Inferior parietal cortex (tissue), 1 donor: ENCODE measurements around the gene LRRTM3.

ENCODE experiments used
- DNase-seq: peaks from one replicate; pipeline ENCODE4 v3.0.0-alpha.2; 2016; ENCODE audit errors: extremely low spot score

The LRRTM3 gene

DNA sequence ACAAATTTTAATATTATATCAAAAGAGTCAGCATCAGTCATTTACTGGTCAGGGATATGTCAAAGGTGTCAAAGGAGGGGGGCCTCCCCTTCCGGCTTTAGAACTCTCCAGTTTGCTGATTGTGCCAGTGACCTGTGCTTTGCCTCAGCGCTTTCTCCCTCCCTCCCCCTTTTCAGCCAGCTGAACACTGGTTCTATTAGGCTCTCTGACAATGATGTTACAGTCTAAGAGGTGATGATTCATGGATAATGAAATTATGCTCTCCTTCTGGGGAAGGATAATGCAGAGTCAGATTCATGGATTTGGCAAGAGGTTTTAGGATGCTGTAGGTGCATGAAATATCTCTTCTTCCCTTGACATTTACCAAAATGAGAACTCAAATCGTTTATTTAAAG is 6.1 kb downstream of the LRRTM3 start:
- peak; percentile 74 for DNase-seq

DNA sequence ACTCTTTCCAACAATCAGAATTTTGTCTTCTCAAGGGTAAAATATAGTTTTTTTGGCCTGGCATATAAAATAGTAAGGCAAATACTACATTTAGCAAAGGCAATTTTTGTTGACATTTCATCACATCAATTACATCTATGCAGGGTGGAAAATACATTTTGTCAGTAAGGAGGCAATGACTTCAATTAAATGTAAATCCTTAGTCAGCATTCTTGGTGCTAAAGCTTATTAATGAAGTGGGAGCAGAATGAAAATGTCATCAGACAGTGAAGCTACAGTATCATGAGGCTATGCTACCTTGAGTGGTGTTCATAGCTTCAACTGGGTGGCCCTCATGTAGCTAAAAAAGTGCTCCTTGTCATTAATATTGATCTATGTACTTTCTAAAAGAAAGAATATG is 8.9 kb downstream of the LRRTM3 start:
- DNase-seq: no peak

DNA sequence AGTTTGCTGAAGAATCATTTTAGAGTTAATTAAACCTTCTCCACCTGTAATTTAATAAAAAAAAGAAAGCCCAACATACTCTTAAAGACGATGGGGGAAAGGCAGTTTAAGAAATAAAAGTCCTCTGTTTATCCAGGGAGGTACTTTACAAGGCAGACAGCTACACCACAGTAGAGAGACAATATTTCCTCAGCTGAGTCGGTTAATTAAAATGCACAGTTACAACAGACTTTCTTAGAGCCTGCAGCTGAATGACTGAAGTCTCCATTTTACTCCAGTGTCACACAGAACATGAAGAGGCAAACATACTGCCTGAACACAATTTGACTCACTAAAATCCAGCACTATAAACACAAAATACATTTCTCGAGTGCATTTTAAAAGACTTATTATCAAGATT is 15.1 kb downstream of the LRRTM3 start:
- DNase-seq: peak; percentile 40

DNA sequence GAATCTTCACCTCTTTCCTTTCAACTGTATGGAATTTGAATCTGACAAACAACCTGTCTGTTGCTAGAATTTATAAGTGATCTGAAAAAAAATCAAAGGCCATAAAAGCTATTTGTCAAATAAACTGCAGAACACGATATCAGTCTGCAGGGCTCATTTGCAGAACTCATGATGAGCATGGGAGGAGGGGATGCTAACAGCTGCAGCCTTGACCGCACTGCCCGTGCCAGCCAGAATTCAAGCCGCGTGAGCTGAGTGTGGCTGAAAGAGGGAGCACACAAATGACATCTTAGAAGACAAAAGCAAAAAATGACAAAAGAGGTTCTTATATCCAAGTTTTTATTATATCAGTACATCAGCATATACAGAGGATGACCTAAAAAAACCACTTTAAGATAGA is 15.7 kb downstream of the LRRTM3 start:
- DNase-seq: peak; percentile 77

DNA sequence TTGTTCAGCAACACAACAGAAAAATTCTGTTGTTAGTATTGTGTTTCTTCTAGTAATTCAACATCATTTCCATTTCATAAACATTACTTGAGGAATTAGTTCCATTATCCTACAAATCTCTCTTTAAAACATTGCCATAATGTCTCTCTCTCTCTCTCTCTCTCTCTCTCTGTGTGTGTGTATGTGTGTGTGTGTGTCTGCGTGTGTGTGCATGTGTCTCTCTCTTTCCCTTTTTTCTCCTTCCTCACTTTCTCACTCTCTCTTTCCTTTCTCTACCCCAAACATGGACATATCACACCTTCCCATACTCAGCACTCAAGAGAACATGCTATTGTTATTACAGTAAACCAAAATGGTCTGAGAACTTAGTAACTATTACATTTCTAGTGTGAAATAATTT is 16.6 kb downstream of the LRRTM3 start:
- DNase-seq: no peak

DNA sequence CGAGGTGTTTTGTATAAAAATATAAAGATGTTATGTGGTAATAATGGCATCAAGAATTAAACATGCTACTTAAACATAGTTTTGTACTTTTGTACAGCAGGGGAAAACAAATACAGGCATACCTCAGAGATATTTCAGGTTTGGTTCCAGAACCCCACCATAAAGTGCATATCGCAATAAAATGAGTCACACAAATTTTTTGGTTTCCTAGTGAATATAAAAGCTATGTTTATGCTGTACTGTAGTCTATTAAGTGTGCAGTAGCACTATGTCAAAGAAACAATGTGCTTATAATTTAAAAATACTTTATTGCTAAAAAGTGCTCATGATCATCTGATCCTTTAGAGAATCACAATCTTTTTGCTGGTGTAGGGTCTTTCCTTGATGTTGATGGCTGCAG is 17.8 kb downstream of the LRRTM3 start:
- no peak for DNase-seq

DNA sequence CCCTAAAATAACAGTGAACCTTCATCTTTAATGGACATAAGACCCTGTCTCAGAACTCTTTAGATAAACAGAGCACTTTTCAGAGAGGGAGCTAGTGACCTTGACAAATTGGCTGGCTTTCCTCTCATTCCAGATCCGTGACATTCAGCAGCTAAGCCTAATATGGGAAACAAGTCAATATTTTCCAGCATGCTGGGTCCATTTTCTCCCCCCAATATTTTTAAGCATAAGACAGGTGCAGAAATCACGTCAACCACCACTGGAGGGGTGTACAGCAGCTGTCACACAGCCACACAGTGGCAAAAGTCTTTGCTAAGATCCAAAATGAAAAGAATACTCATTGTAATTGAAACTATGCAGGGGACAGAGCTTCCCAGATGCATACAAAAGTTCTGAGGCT is 26.1 kb downstream of the LRRTM3 start:
- no peak for DNase-seq

DNA sequence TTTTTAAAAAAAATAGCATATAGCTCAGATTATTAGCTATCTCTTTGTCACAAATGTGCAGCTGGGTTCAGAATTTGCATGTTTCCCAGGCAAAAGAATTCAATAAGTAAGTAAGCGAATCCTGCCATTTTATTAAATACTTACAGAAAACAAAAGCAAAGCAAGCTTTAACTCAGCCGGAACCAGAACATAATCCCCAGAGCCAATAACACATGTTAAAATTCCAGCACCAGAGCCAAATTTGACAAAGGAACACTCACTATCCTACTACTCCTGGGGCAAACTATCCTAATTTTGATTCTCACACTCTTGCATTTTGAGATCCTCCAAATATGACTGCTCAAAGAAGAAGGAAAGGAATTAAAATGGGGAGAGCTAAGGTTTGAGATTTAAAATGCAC is 32.6 kb downstream of the LRRTM3 start:
- no peak for DNase-seq

DNA sequence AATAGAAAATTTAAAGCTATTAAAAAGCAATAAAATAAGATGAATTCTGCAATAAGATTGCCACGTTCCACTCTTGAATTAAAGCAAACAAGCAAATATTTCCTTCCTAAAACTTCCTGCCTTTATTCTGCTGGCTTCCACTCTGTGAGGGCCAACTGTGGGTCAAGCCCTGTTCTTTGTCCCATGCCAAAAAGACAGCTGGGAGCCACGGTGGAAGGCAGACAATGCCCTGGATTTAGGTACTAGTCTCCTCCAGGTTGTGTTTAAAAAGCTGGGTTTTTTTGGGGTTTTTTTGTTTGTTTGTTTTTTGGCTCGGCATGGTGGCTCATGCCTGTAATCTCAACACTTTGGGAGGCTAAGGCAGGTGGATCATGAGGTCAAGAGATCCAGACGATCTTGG is 39.1 kb downstream of the LRRTM3 start:
- DNase-seq: no peak

DNA sequence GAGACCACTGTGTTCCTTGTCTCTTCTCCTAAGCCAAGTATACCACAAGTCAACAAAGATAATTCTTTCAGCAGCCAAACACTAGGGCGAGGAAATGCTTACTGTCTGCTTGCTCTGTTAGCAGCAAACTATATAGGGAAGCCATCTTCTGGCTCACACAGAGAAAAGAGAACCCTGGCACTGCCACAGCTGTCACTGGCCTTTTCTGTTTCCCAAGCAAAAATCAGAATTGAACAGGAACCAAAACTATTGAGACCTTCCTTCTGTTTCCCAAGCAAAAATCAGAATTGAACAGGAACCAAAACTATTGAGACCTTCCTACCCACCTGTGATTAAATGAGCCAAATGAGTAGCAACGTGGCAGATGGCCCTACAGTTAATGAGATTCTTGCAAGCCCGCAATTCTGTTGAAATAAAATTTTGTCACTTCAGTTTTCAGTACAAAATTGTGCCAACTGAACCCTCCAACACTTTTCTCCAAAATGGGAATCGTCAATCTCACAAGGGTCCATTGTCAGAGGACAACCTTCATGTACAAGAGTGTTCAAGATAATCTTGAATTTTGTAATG is 54.5 kb downstream of the LRRTM3 start:
- no peak for DNase-seq

DNA sequence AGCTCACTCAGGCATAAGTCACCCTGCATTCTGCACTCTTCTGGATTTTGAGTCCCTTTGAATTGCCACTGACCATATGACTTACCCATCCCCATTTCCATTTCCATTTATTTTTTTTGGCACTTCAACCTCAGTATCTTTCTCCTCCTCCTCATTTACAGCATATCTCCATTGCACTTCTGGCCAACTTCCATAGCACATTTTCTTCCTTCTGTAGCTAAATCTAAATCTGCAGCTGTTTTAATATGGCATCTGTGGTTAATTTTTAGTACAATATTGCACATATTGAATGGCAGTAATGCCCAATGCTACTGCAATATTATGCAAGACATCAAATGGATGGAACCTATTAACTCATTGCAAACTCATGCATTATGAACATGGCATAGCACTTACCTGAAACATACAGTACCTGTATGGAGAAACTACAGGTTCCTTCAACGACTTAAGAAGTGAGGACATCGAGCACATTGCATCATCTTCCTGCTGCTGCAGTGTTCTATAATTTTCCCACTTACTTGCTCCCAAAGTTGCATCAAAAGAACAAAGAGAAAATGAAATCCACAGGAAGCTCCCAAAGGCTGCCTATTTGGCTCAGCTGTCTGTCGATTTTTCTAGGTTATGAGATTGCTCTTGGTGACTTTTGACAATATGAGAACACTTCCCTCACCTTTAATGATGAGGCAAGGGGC is 55.7 kb downstream of the LRRTM3 start:
- peak; percentile 44 for DNase-seq

DNA sequence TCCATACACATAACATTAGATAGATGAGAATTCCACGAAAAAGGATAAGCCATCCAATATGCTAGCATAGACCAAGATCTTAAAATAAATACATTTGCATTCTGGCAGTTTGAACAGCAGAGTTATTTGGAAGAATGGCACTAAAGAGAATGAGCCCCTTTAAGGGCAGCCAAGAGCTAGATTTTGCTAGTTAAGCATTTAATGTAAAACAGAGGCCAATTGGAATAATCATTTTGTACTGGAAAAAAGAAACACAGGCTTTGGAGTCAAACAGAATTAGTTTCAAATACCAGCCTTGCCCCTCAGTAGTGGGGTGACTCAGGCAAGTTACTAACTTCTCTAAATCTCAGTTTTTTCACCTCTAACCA is 56.2 kb downstream of the LRRTM3 start:
- no peak for DNase-seq

DNA sequence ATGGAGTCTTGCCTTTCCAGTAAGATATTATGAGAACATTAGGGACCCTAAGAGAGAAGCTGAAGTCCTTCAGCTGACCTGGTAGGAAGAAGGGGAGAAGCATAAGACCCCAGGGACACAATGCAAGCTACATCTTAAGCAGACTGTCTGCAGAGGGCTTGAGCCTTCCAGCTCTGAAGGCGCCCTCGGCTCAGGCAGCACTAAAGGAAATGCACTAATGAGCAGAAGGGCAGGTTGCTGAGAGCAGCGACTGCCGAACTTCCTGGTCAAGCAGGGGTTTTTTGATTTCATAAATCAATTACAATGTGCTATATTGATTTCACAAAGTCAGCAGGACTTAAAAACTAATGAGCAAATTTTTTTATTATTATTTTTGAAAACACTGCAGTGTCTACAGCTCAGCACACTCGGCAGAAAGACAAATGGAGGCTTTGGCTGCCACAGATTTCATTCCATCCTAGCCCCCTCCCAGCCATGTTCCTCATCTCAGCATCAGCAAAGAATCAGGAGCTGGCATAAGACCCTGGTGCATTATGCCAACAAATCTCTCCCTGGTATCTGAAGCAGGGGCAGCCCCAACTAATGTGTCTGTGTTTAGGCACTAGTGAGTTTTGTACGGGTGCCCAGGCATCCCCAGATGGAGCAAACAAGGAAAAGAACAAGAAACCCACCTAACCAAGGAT is 57.1 kb downstream of the LRRTM3 start:
- no peak for DNase-seq

DNA sequence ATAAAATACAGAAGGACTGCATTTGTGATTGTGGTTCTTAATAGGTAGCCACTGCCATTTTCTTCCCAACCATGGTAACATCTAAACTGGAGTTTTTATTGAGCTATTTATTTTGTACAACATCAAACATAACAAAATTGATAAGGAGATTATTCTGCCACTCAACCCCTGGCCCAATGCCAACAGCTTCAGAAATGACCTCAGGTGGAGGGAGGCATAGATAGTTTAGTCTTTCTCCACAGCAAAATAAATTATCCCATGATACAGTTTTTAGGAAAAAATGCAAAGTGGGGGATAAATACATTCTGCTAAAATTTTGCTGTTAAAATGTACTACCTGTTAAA is 57.6 kb downstream of the LRRTM3 start:
- no peak for DNase-seq

DNA sequence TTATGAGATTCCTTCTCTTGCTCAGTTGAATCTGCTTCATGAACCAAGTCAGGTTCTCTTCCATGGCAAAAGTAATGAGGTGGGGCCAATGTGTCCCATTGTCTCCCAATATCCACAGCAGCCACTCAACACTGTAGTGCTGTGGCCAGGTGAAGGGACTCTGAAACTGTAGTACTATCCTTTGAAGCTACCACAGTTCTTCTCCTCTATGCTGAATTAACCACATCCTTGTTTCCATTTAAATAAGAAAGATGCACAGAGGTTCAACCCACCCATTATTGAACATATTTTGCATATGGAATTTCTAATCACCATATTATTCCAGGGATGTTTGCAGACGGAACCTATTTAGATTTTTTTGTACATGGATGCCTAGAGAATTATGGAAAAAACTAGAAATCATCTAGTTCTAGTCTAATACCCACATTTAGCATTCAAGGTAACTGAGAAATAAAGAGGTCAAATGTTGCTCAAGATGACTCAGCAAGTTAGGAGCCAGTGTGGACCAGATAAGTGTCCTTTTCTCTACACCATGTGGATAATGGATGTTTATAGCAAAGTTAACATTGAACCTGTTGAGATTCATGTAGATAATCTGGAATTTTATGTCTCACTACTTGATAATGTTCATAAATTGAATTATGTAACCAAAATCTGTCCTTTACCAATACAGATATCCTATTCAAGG is 64.5 kb downstream of the LRRTM3 start:
- no peak for DNase-seq

DNA sequence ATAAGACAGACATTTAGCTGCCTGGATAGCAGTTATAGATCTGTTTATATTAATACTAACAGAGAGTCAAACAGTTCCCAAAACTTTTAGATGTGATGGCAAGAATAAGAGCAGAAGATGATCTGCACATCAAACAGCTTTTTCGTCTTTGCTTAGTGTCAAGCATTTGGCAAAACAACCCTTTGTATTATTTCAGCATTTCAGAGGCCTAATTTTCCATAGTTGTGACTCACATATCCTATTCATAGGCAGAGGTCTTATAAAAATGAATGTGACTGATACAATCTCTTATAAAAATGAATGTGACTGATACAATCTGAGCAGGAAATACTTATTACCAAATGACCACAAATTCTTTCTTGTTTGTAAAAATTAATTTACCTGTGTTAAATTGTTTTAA is 71.2 kb downstream of the LRRTM3 start:
- DNase-seq: no peak

DNA sequence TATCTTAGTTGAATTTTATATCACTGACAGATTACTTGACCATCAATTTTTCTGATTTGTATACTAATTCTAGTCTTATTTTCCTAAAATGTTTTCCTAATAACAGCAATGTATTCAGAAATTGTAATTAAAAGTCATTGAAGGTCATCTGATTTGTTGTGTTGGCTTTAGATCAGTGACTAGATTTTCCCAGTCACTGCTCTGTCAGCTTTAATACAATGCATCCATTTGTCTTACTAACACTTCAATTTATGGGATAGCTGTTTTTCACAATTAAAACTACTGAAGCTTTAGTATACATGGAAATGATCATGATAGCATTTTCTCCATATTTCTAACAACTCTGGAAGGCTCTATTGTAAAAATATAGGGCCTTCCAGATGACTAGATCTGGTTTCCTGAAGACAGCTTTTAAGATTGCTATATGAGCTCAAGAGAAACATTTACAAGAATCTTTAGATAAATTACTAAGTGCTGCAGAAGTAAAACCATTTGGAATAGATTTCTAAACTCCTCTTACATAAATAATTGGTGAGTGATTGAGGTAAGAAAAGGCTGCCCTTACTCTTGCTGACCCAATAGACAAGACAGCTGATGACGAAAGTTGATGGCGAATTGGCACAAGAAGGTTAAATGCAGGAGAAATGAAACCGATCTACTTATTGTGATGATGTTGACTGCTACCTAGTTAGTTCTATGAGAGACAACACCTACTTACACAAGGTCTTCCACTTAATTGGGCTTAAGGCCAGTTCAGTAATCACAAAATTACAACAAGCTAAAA is 74.1 kb downstream of the LRRTM3 start:
- DNase-seq: no peak

DNA sequence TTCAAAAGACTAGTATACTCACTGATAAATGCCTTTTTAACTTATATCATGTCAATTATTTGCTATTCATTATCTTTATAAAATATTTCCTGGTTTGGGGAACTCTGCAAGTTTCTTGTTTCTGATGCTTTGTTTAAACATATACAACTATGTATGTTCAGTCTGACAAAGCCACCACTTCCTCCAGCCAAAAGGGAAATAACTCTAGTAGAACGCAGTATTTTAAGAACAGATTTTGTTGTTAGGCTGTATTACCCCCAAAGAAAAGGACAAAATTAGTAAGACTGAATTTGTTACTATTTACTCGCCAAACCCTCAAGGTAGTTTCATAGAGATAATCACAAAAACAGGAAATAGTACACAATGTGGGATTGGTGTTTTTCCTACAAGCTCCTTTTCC is 78.9 kb downstream of the LRRTM3 start:
- DNase-seq: no peak

DNA sequence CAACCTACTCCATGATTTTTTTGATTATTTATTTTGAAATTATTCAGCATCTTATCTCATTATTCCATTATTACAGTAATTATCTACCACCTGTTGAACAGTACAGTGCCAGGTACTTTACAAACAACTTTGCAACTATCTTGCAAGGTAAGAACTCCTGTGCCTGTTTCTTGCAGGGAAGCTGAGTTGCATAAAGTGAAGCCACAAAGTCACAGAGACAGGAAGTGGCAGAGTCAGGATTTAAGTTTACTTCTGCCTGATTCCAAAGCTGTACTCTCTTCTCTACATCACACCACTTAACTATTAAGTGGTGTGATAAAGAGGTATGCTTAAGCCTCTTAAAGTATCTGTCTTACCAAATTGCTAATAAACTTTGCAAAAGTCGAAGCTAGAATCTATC is 80.1 kb downstream of the LRRTM3 start:
- DNase-seq: no peak

DNA sequence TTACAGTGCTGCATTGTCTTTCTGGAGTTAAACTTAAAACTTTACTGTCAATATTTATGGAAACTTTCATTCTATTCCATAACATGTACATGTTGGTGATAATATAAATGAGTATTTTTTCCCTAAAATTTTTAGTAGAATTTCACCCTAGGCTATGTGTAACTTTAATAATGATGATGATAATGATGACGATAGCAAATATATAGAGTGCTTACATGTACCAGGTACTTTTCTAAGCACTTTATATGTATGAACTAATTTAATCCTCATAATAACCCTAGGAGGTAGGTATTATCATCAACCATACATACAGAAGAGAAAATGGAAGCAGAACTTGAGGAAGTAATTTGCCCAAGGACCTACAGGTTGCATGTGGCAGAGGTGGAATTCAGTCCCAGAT is 85.6 kb downstream of the LRRTM3 start:
- no peak for DNase-seq

DNA sequence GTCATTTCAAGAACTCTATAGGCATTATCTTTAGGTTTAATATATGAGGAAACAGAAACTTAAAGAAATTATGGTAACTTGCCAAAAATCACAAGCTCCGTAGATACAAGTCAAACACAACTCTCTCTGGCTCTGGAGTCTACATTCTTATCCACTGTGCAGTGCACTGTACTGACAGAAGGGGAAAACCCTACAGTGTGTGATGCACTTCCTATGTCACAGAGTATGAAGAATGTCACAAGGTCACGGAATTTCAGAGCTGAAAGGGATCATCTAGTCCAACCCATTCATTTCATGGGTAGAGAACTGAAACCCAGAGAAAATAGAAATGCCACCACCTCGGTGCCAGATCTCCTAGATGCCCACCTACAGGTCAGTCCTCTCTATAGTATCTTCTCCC is 86.1 kb downstream of the LRRTM3 start:
- DNase-seq: no peak

DNA sequence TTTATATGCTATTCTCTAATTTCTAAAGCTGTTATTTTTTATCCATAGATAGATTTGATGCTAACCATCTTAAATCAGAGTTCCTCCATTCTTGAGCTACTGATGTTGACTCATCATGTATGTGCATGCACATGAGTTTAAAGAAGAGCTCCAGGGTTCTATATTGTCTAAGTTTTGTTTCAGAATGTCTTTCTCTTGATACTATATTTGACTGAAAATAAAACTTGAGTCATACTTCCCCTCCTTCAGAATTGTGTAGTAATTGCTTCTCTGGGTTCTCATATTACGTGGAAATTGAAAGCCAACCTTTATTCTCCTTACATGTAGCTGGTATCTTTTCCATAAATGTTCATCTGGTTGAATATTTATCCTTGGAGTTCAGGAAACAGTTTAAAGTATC is 89.4 kb downstream of the LRRTM3 start:
- DNase-seq: no peak
